ENCODE results near the gene CNGA2. TPM values are rescaled to one million over a fixed set of nuclear protein-coding genes. Genes with fewer than 3 reads are reported as not detected.

CNGA2 gene
- total RNA-seq, 6 donors from 2014 or later: not detected

- H3K27ac ChIP-seq: no peak overlapping the region
- WGBS, 2 donors: 55 to 65% methylated on average over 4 to 7 of the region's 7 CpGs
- DNase-seq: peak in 1 of 2 donors; percentile 8
- no peak overlapping the region for H3K4me3 ChIP-seq
- no peak for ATAC-seq (ENCODE audit: low FRiP score in 2 of 2)
- no peaks in the 10 kb centered on the region for H3K9me3 ChIP-seq
- H3K4me1 ChIP-seq: no peaks in the 10 kb centered on the region
- no peak for TF ChIP-seq CTCF (IDR thresholded peaks at IDR 0.05)
- TF ChIP-seq POLR2A (IDR thresholded peaks at IDR 0.05): no peak
- TF ChIP-seq POLR2AphosphoS5 (IDR thresholded peaks at IDR 0.05): no peak
- no peak for TF ChIP-seq EP300 (IDR thresholded peaks at IDR 0.05)
- H3K36me3 ChIP-seq: no peaks in the 10 kb centered on the region
- H3K27me3 ChIP-seq: no peaks in the 10 kb centered on the region
These were observed 31.7 kb upstream of the CNGA2 start for GRCh38 chrX:151702741-151703340.

DNA sequence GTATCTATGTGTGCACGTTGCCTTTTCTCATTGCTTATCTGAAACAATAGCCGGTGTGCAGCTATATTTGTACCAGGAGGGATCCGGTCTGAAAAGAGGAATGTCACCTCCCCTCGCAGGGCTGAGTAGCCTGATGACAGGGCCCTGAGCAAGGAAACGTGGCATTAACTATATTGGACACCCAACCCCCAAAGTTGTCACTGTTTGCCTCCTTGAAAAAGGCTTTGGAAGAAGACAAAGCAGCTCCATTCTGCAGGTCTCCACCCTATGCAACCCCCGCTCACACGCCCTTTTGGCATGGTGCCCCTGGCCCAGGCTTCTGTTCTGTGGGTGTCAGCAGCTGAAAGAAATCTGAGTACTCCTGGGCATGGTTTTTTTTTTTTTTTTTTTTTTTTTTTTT, 31.1 kb upstream of the CNGA2 start:
- H3K36me3 ChIP-seq: no peaks in the 10 kb centered on the region
- peak in 1 of 2 donors; percentile 66 for ATAC-seq (ENCODE audit: low FRiP score in 2 of 2)
- H3K27me3 ChIP-seq: no peaks in the 10 kb centered on the region
- H3K9me3 ChIP-seq: no peaks in the 10 kb centered on the region
- H3K4me3 ChIP-seq: no peak overlapping the region
- no peak overlapping the region for H3K27ac ChIP-seq
- no peaks in the 10 kb centered on the region for H3K4me1 ChIP-seq
- peak in 1 of 2 donors; percentile 20 for DNase-seq
- TF ChIP-seq EP300 (IDR thresholded peaks at IDR 0.05) (no peak), POLR2AphosphoS5 (IDR thresholded peaks at IDR 0.05) (no peak), CTCF (IDR thresholded peaks at IDR 0.05) (no peak), POLR2A (IDR thresholded peaks at IDR 0.05) (no peak)
- 23 to 53% methylated on average over 5 to 7 of the region's 7 CpGs for WGBS, 2 donors

- Histone ChIP-seq H3K9me3 (no peaks in the 10 kb centered on the region), H3K4me1 (no peaks in the 10 kb centered on the region), H3K27ac (no peak overlapping the region), H3K4me3 (peak overlapping the region in 1 of 4 donors; percentile 18), H3K27me3 (no peaks in the 10 kb centered on the region), H3K36me3 (no peaks in the 10 kb centered on the region)
- DNase-seq (peak in 1 of 2 donors; percentile 10), ATAC-seq (ENCODE audit: low FRiP score in 2 of 2) (no peak)
- TF ChIP-seq CTCF (IDR thresholded peaks at IDR 0.05) (no peak), POLR2A (IDR thresholded peaks at IDR 0.05) (no peak), EP300 (IDR thresholded peaks at IDR 0.05) (no peak), POLR2AphosphoS5 (IDR thresholded peaks at IDR 0.05) (no peak)
- 44 to 63% methylated on average over 11 to 13 of the region's 13 CpGs for WGBS, 2 donors
These were observed 30.4 kb upstream of the CNGA2 start for GRCh38 chrX:151704041-151704663.

DNA sequence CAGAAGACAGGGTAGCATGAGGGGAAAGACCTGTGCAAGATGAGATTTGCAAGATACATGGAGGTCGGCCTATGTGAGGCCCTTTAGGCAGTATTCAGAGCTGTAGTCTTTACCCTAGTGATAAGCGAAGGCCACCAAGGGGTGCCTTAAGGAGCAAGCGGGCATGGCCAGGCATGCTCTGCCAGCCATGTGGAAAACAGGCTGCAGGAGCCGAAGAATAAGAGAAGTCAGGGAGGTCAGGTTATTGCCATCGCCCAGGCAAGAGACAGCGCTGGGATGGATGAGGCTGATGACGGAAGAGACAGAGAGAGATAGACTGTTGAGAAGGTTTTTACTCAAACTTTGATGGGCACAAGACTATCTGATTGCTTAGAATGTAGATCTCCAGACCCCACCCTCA, 25.7 kb upstream of the CNGA2 start:
- Histone ChIP-seq H3K9me3 (no peaks in the 10 kb centered on the region), H3K36me3 (no peaks in the 10 kb centered on the region), H3K27ac (no peak overlapping the region), H3K4me1 (no peaks in the 10 kb centered on the region), H3K4me3 (no peak overlapping the region), H3K27me3 (no peaks in the 10 kb centered on the region)
- no peak for ATAC-seq (ENCODE audit: low FRiP score in 2 of 2)
- WGBS, 2 donors: 88 to 93% methylated on average over 7 of the region's 7 CpGs
- TF ChIP-seq CTCF (IDR thresholded peaks at IDR 0.05) (no peak), POLR2A (IDR thresholded peaks at IDR 0.05) (no peak), POLR2AphosphoS5 (IDR thresholded peaks at IDR 0.05) (no peak), EP300 (IDR thresholded peaks at IDR 0.05) (no peak)
- DNase-seq: peak in 1 of 2 donors; percentile 8

DNA sequence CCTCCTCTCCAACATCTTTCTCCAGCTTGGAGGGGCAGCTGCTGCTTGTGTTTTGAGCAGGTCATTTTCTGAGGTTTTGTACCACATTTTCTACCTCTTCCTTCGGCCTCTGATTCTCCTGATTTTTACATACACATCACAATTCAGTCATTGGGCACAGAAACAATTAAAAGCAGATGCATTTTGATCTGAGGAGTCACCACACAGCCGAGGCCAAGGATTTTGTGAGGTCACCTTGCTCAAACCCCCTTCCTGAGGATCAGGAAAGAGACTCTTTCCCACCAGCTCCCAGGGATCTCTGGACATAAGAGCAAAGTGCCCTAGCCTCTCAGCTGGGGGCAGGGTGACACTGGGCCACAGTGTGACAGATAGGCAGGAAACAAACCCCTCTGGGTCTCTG, 24.1 kb upstream of the CNGA2 start:
- TF ChIP-seq CTCF (IDR thresholded peaks at IDR 0.05): no peak
- TF ChIP-seq EP300 (IDR thresholded peaks at IDR 0.05): no peak
- TF ChIP-seq POLR2A (IDR thresholded peaks at IDR 0.05): no peak
- Histone ChIP-seq H3K27me3 (no peaks in the 10 kb centered on the region), H3K27ac (no peak overlapping the region), H3K36me3 (no peaks in the 10 kb centered on the region), H3K9me3 (no peaks in the 10 kb centered on the region), H3K4me1 (no peaks in the 10 kb centered on the region), H3K4me3 (no peak overlapping the region)
- ATAC-seq (ENCODE audit: low FRiP score in 2 of 2) (no peak), DNase-seq (no peak)
- 61 to 64% methylated on average over 2 of the region's 2 CpGs for WGBS, 2 donors

All from upper lobe of left lung (tissue), 6 donors.